Transverse colon (tissue), 4 donors: ENCODE measurements around the gene IDI1.

Source experiments
- EP300 ChIP-seq: sonication (generic); formaldehyde crosslinking; IDR thresholded peaks from one replicate; pipeline ENCODE4 v1.6.1; 2017; ENCODE audit warnings: antibody characterized with exemption, low read depth
- POLR2A ChIP-seq: fragments of 450-650 bp; IDR thresholded peaks from one replicate; pipeline ENCODE4 v1.6.1; 2016; ENCODE audit warnings: antibody characterized with exemption, mild to moderate bottlenecking, moderate library complexity
- POLR2AphosphoS5 ChIP-seq, 3 donors: sonication (generic); formaldehyde crosslinking; IDR thresholded peaks; one replicate each; pipeline ENCODE4 v1.6.1; 2016; ENCODE audit warnings: antibody characterized with exemption in 3 of 3
- TF ChIP-seq, protein P1 (sequence below), 5 experiments: fragments of 200-600 bp in 3 of 5; fragments of 450-650 bp in 2 of 5; sonication (generic) in 3 of 5; IDR thresholded peaks; 1 replicate in 2 of 5; 2 replicates in 3 of 5; pipeline ENCODE4 v1.5.1; 2016 to 2017; ENCODE audit warnings: antibody characterized with exemption in 5 of 5, inconsistent platforms in 3 of 5, mild to moderate bottlenecking in 2 of 5, moderate library complexity in 1 of 5

DNA sequence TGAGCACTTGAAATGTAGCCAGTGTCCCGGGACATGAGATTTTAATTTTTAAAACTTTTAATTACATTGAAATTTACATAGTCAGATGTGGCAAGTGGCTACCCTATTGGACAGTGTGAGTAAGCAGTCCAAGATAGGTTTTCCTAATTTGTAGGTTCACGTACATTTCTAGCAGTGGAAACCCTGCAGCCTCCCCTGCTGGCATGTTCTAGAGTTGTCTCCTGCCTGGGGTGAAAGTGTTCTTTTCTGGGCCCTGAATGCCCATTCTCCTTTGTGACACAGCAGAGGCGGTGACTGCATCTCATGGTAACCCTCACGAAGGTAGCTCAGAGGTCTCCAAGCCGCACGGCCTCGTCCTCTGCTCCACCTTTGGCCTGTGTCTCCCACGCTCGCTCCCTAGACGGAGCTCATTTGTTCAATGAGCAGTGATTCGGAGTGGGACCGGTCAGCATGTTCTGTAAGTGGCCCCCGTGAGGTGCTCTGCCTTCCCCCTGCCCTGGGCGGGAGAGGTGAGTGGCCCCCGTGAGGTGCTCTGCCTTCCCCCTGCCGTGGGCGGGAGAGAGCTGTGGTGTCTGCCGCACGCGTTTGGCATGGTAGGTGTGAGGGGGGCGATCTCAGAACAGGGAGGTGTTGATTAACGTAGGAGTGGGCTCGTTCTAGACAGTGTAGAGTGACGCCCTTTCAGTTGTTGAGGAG lies 25.3 kb upstream of the IDI1 start:
- TF ChIP-seq, protein P1, sequence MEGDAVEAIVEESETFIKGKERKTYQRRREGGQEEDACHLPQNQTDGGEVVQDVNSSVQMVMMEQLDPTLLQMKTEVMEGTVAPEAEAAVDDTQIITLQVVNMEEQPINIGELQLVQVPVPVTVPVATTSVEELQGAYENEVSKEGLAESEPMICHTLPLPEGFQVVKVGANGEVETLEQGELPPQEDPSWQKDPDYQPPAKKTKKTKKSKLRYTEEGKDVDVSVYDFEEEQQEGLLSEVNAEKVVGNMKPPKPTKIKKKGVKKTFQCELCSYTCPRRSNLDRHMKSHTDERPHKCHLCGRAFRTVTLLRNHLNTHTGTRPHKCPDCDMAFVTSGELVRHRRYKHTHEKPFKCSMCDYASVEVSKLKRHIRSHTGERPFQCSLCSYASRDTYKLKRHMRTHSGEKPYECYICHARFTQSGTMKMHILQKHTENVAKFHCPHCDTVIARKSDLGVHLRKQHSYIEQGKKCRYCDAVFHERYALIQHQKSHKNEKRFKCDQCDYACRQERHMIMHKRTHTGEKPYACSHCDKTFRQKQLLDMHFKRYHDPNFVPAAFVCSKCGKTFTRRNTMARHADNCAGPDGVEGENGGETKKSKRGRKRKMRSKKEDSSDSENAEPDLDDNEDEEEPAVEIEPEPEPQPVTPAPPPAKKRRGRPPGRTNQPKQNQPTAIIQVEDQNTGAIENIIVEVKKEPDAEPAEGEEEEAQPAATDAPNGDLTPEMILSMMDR (IDR thresholded peaks at IDR 0.05) = no peak
- TF ChIP-seq POLR2AphosphoS5 (IDR thresholded peaks at IDR 0.05) = no peak
- no peak for TF ChIP-seq POLR2A
- TF ChIP-seq EP300 = no peak
